ENCODE results near the gene PPP2R3B.
"Not testable (repeated sequence)": the region's sequence is repeated elsewhere in the genome, so short reads cannot be mapped to it uniquely, and the experiment has no call there.

PPP2R3B gene

GRCh38 chrX:386768-387575 is at the start of gene PPP2R3B:
Gene PPP2R3B (minus strand): TSS chrX:386907. CDS start chrX:386691, 216 bp downstream.
- peak; percentile 99 for DNase-seq

GRCh38 chrX:435536-436122 is 48.9 kb upstream of the PPP2R3B start:
- DNase-seq, result no peak

GRCh38 chrX:434946-435345 is 48.2 kb upstream of the PPP2R3B start:
- DNase-seq, result no peak

- no peak for DNase-seq
These were observed 47.1 kb upstream of the PPP2R3B start for GRCh38 chrX:433771-434170.

- DNase-seq, result not testable (repeated sequence)
These were observed 46.0 kb upstream of the PPP2R3B start for GRCh38 chrX:432666-433065.

GRCh38 chrX:431492-432111 is 44.9 kb upstream of the PPP2R3B start:
- no peak for DNase-seq

GRCh38 chrX:431056-431455 is 44.3 kb upstream of the PPP2R3B start:
- no peak for DNase-seq

GRCh38 chrX:429266-429825 is 42.6 kb upstream of the PPP2R3B start:
- no peak for DNase-seq

- peak; percentile 8 for DNase-seq
These were observed 41.4 kb upstream of the PPP2R3B start for GRCh38 chrX:427812-428725.

GRCh38 chrX:426881-427280 is 40.2 kb upstream of the PPP2R3B start:
- no peak for DNase-seq

GRCh38 chrX:425056-425455 is 38.3 kb upstream of the PPP2R3B start:
- no peak for DNase-seq

- no peak for DNase-seq
These were observed 35.1 kb upstream of the PPP2R3B start for GRCh38 chrX:421646-422391.

- DNase-seq, result no peak
These were observed 34.0 kb upstream of the PPP2R3B start for GRCh38 chrX:420496-421223.

GRCh38 chrX:418927-419729 is 32.4 kb upstream of the PPP2R3B start:
- DNase-seq, result no peak

GRCh38 chrX:415498-415897 is 28.8 kb upstream of the PPP2R3B start:
- not testable (repeated sequence) for DNase-seq

GRCh38 chrX:413322-414201 is 26.9 kb upstream of the PPP2R3B start:
- DNase-seq, result no peak

- no peak for DNase-seq
These were observed 23.6 kb upstream of the PPP2R3B start for GRCh38 chrX:410296-410695.

GRCh38 chrX:405149-405548 is 18.4 kb upstream of the PPP2R3B start:
- no peak for DNase-seq

GRCh38 chrX:404656-405055 is 17.9 kb upstream of the PPP2R3B start:
- no peak for DNase-seq

Data from stimulated activated CD4-positive, alpha-beta T cell treated with anti-CD3 and anti-CD28 coated beads, Interleukin-4, amount 100 ng/mL, for 1 hour (primary cell).